Measurements from ENCODE around the gene HBM.
"Not testable (repeated sequence)": the region's sequence is repeated elsewhere in the genome, so short reads cannot be mapped to it uniquely, and the experiment has no call there.

Gene HBM

DNA sequence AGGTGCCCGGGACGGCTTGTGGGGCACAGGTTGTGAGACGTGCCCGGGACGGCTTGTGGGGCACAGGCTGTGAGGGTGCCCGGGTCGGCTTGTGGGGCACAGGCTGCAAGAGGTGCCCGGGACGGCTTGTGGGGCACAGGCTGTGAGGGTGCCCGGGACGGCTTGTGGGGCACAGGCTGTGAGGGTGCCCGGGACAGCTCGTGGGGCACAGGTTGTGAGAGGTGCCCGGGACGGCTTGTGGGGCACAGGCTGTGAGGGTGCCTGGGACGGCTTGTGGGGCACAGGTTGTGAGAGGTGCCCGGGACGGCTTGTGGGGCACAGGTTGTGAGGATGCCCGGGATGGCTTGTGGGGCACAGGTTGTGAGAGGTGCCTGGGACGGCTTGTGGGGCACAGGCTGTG is 5.5 kb upstream of the HBM start:
- not testable (repeated sequence) for H3K4me1 Mint-ChIP-seq; H3K9me3 Mint-ChIP-seq; H3K36me3 Mint-ChIP-seq; H3K27ac Mint-ChIP-seq; DNase-seq (ENCODE audit: low spot score in 2 of 2); H3K4me3 Mint-ChIP-seq; ATAC-seq

DNA sequence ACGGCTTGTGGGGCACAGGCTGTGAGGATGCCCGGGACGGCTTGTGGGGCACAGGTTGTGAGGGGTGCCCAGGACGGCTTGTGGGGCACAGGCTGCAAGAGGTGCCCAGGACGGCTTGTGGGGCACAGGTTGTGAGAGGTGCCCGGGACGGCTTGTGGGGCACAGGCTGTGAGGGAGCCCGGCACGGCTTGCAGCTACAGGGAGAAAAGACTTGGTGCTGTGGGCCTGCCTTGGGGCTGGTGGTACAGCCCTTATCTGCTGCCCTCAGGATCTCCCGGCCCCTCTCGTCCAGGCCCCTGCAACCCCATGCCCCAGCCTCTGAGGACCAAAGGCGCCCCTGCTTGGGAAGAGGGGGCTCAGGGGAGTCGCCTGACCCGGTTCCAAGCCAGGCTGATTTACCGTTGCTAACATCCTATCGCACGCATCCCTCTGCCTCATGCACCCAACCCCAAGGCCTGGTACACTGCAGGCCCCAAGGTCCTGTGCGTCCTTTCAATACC is 5.0 kb upstream of the HBM start:
- no peaks in the 10 kb centered on the region for H3K9me3 Mint-ChIP-seq
- H3K4me1 Mint-ChIP-seq = peaks cover 5% of the 10 kb centered on the region
- no peak overlapping the region for H3K4me3 Mint-ChIP-seq
- no peak for ATAC-seq
- H3K36me3 Mint-ChIP-seq = no peaks in the 10 kb centered on the region
- no peak overlapping the region for H3K27ac Mint-ChIP-seq
- no peak for DNase-seq (ENCODE audit: low spot score in 2 of 2)

DNA sequence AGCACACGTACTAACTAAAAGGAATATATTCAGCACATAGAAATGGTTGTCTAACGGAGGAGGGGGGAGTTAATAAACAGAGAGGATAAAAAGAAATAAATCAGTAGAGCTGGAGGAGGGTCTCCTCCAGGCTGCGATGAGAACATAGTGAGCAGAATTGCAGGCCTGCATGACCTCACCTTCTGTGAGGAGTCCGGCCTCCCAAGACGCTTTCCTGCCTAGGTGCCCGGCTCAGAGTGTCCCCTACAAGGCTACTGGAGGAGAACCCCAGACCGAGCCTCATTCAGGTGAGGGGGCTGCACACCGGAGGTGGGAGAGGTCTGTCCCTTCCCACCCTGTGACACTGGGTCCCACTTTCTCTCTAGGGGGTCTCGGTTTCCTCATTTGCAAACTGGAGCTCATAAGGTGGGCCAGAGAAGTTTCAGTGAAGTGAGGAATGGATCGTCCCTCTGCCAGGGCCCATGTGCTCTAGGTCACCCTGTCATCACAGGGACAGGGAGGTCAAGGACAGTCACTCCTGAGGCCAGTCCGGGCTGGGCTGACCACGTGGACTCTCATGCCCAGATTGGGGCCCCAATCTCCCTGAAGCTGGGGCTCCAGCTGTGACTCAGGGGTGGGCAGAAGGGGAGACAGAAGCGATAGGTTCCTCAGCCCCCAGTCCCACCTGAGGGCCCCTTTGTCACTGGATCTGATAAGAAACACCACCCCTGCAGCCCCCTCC is 3.3 kb upstream of the HBM start:
- ATAC-seq = no peak
- Mint-ChIP-seq H3K9me3 (no peaks in the 10 kb centered on the region), H3K27ac (no peak overlapping the region), H3K4me3 (no peak overlapping the region), H3K4me1 (peaks cover 12% of the 10 kb centered on the region), H3K36me3 (no peaks in the 10 kb centered on the region)
- no peak for DNase-seq (ENCODE audit: low spot score in 2 of 2)

DNA sequence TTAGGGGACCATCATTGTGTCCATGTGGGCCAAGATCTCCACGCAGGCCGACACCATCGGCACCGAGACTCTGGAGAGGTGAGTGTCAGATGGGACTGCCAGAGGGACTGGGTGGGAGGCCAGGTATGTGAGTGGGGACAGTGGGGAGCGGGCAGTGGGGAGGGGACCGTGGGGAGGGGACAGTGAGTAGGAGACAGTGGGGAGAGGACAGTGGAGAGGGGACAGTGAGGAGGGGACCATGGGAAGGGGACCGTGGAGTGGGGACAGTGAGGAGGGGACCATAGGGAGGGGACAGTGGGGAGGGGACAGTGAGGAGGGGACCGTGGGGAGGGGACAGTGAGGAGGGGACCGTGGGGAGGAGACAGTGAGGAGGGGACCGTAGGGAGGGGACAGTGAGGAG is 2.6 kb upstream of the HBM start:
- not testable (repeated sequence) for DNase-seq (ENCODE audit: low spot score in 2 of 2); H3K27ac Mint-ChIP-seq; H3K36me3 Mint-ChIP-seq; ATAC-seq; H3K9me3 Mint-ChIP-seq; H3K4me3 Mint-ChIP-seq
- H3K4me1 Mint-ChIP-seq = peaks cover 12% of the 10 kb centered on the region

DNA sequence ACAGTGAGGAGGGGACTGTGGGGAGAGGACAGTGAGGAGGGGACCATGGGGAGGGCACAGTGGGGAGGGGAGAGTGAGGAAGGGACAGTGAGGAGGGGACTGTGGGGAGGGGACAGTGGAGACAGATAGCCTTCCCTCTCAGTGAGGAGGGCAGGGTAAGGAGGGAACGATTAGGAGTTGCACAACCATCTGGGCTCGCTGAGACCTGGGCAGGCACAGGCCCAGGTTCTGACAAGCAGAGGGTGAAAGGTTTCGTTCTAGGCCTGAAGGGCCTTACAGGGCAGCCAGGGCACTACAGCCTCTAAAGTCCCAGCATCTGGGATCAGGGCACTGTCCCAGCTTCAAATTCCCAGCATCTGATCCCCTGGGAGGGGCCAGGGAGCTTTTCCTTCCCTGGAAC is 2.1 kb upstream of the HBM start:
- H3K27ac Mint-ChIP-seq; H3K4me3 Mint-ChIP-seq; H3K9me3 Mint-ChIP-seq; H3K36me3 Mint-ChIP-seq; DNase-seq (ENCODE audit: low spot score in 2 of 2): not testable (repeated sequence)
- peaks cover 14% of the 10 kb centered on the region for H3K4me1 Mint-ChIP-seq
- peak; percentile 45 for ATAC-seq

DNA sequence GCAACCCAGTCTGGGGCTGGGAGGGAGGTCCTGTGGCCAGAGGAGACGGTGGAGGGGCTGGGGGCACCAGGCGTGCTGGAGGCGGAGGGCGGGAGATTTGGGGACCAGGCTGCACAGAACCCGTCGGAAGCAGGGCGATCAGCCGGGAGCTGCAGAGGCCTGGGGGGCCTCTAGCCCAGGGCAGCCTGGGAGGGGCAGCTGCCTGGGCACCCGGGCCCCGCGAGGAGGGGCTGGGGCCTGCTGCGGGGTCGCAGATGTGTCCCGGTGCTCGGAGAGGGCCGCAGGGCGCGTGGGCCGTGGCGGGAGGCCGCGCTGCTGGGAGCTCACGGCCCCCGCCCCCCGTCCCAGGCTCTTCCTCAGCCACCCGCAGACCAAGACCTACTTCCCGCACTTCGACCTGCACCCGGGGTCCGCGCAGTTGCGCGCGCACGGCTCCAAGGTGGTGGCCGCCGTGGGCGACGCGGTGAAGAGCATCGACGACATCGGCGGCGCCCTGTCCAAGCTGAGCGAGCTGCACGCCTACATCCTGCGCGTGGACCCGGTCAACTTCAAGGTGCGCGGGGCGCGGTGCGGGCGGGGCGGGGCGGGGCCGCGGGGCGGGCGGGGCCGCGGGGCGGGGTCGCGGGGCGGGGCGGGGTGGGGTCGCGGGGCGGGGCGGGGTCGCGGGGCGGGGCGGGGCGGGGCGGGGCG is 1.5 kb upstream of the HBM start:
- not testable (repeated sequence) for H3K27ac Mint-ChIP-seq; H3K9me3 Mint-ChIP-seq; DNase-seq (ENCODE audit: low spot score in 2 of 2); H3K4me3 Mint-ChIP-seq; H3K36me3 Mint-ChIP-seq
- peaks cover 17% of the 10 kb centered on the region for H3K4me1 Mint-ChIP-seq
- peak; percentile 59 for ATAC-seq

DNA sequence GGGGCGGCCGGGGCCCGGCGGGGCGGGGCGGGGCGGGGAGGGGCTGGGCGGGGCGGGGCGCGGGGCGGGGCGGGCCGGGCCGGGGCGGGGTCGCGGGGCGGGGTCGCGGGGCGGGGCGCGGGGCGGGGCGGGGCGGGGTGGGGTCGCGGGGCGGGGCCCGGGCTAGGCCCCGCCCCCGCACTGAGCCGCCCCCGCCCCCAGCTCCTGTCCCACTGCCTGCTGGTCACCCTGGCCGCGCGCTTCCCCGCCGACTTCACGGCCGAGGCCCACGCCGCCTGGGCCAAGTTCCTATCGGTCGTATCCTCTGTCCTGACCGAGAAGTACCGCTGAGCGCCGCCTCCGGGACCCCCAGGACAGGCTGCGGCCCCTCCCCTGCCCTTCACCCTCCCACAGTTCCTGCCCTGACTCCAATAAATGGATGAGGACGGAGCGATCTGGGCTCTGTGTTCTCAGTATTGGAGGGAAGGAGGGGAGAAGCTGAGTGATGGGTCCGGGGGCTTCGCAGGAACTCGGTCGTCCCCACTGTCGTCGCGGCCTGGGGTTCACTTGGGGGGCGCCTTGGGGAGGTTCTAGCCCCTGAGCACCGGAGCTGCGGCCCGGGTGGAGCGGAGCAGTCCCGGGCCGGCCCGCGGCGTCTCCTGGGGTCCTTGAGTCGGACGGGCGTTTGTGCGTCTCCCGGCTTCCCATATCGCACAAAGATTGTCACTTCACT is 795 bp upstream of the HBM start:
- Mint-ChIP-seq H3K4me1 (peaks cover 17% of the 10 kb centered on the region), H3K9me3 (no peaks in the 10 kb centered on the region), H3K4me3 (peak overlapping the region; percentile 44), H3K27ac (no peak overlapping the region), H3K36me3 (no peaks in the 10 kb centered on the region)
- DNase-seq (ENCODE audit: low spot score in 2 of 2) (no peak), ATAC-seq (no peak)

DNA sequence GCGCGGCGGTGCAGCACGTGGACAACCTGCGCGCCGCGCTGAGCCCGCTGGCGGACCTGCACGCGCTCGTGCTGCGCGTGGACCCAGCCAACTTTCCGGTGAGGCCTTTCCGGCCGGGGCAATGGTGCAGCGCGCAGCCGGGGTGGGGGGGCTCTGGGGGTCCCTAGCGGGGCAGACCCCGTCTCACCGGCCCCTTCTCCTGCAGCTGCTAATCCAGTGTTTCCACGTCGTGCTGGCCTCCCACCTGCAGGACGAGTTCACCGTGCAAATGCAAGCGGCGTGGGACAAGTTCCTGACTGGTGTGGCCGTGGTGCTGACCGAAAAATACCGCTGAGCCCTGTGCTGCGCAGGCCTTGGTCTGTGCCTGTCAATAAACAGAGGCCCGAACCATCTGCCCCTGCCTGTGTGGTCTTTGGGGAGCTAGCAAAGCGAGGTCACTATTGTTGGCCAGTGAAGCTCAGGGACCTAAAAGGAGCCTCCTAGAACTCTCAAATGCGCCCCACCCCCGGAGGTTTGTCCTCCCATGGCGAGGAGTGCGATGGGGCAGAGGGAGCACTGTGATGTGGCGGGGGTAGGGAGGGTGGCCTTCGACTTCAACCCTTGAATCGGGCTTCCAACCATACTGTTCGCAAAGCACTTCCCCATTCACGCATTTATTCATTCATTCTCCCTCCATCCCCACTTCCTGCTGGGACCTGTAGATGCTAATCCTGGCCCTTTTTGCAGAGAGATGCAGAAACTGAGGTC is 770 bp downstream of the HBM start:
- peak overlapping the region; percentile 44 for H3K4me3 Mint-ChIP-seq
- H3K4me1 Mint-ChIP-seq = peaks cover 17% of the 10 kb centered on the region
- no peaks in the 10 kb centered on the region for H3K9me3 Mint-ChIP-seq
- DNase-seq (ENCODE audit: low spot score in 2 of 2) (no peak), ATAC-seq (no peak)
- no peaks in the 10 kb centered on the region for H3K36me3 Mint-ChIP-seq
- H3K27ac Mint-ChIP-seq = no peak overlapping the region

DNA sequence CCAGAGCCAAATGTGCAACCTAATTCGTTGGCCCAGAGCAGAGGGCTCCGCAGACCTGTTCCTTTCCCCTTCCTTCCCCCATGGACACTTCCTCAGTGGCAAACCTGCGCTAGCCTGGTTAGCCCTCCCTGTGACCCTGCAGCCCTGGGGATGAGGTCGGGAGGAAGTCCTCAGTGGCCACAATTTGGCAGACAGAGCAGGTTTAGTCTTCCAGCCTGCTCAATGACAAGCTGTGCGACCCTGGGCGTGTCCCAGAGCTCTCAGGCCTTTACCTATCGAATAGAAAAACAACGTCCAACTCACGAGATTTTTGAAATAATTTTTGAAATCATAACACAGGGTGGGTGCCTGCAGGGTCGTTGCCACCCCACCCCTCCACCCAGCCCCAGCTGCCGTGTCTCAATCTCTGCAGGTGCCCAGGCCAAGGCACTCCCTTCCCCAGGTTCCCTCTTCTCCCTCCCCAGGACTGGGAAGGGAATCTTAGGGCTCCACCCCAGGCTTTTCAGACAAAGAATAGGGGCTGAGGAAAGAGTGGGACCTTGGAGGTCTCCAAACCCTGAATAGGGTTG is 1.4 kb downstream of the HBM start:
- no peaks in the 10 kb centered on the region for H3K9me3 Mint-ChIP-seq
- DNase-seq (ENCODE audit: low spot score in 2 of 2) = no peak
- H3K36me3 Mint-ChIP-seq = no peaks in the 10 kb centered on the region
- peaks cover 17% of the 10 kb centered on the region for H3K4me1 Mint-ChIP-seq
- ATAC-seq = no peak
- H3K4me3 Mint-ChIP-seq = peak overlapping the region; percentile 10
- no peak overlapping the region for H3K27ac Mint-ChIP-seq

DNA sequence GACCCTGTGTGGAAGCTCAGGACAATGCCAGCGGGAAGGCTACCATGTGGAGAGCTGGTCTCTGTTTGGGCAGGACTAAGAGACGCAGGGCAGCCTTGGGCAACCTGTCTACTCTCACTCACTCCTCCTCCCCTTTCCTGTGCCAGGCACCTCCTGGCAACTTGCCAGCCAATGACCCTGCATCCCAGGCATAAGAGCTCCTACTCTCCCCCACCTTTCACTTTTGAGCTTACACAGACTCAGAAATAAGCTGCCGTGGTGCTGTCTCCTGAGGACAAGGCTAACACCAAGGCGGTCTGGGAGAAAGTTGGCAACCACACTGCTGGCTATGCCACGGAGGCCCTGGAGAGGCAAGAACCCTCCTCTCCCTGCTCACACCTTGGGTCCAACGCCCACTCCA is 2.6 kb downstream of the HBM start:
- H3K4me3 Mint-ChIP-seq = no peak overlapping the region

DNA sequence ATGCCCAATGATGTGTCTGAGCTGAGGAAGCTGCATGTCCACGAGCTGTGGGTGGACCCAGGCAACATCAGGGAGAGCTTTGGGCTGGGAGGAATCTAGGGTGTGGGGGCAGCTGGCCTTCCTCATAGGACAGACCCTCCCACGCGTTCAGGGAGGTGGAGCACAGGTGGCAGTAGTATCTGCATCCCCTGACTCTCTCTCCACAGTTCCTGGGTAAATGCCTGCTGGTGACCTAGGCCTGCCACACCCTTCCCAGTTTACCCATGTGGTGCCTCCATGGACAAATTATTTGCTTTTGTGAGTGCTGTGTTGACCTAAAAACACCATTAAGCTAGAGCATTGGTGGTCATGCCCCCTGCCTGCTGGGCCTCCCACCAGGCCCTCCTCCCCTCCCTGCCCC is 3.2 kb downstream of the HBM start:
- Mint-ChIP-seq H3K9me3 (no peaks in the 10 kb centered on the region), H3K36me3 (no peaks in the 10 kb centered on the region), H3K27ac (no peak overlapping the region), H3K4me3 (no peak overlapping the region), H3K4me1 (peaks cover 17% of the 10 kb centered on the region)
- ATAC-seq (no peak), DNase-seq (ENCODE audit: low spot score in 2 of 2) (no peak)

More for the DNA sequence above, 2.6 kb downstream of the HBM start:
- H3K4me1 Mint-ChIP-seq = peaks cover 17% of the 10 kb centered on the region
- H3K9me3 Mint-ChIP-seq = no peaks in the 10 kb centered on the region
- no peaks in the 10 kb centered on the region for H3K36me3 Mint-ChIP-seq
- no peak for DNase-seq (ENCODE audit: low spot score in 2 of 2)
- H3K27ac Mint-ChIP-seq = no peak overlapping the region
- no peak for ATAC-seq

DNA sequence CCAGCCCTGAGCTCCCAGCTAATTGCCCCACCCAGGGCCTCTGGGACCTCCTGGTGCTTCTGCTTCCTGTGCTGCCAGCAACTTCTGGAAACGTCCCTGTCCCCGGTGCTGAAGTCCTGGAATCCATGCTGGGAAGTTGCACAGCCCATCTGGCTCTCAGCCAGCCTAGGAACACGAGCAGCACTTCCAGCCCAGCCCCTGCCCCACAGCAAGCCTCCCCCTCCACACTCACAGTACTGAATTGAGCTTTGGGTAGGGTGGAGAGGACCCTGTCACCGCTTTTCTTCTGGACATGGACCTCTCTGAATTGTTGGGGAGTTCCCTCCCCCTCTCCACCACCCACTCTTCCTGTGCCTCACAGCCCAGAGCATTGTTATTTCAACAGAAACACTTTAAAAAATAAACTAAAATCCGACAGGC is 4.3 kb downstream of the HBM start:
- not testable (repeated sequence) for H3K27ac Mint-ChIP-seq; DNase-seq (ENCODE audit: low spot score in 2 of 2); H3K4me3 Mint-ChIP-seq; H3K9me3 Mint-ChIP-seq; ATAC-seq; H3K36me3 Mint-ChIP-seq
- H3K4me1 Mint-ChIP-seq = peaks cover 22% of the 10 kb centered on the region

DNA sequence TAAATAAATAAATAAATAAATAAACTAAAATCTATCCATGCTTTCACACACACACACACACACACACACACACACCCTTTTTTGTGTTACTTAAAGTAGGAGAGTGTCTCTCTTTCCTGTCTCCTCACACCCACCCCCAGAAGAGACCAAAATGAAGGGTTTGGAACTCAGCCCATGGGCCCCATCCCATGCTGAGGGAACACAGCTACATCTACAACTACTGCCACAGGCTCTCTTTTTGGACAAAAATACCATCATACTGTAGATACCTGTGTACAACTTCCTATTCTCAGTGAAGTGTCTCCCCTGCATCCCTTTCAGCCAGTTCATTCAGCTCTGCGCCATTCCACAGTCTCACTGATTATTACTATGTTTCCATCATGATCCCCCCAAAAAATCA is 5.0 kb downstream of the HBM start:
- Mint-ChIP-seq H3K9me3 (no peaks in the 10 kb centered on the region), H3K4me3 (no peak overlapping the region), H3K4me1 (peaks cover 17% of the 10 kb centered on the region), H3K27ac (no peak overlapping the region), H3K36me3 (no peaks in the 10 kb centered on the region)
- DNase-seq (ENCODE audit: low spot score in 2 of 2) = no peak
- no peak for ATAC-seq

DNA sequence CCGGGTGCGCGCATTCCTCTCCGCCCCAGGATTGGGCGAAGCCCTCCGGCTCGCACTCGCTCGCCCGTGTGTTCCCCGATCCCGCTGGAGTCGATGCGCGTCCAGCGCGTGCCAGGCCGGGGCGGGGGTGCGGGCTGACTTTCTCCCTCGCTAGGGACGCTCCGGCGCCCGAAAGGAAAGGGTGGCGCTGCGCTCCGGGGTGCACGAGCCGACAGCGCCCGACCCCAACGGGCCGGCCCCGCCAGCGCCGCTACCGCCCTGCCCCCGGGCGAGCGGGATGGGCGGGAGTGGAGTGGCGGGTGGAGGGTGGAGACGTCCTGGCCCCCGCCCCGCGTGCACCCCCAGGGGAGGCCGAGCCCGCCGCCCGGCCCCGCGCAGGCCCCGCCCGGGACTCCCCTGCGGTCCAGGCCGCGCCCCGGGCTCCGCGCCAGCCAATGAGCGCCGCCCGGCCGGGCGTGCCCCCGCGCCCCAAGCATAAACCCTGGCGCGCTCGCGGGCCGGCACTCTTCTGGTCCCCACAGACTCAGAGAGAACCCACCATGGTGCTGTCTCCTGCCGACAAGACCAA is 6.7 kb downstream of the HBM start, which contains the start of gene HBA2:
Gene HBA2, plus strand, starts transcription at position 503 of the 568 bp plus-strand sequence. Its CDS starts 37 bp downstream, at position 540.
- ATAC-seq = peak; percentile 42

More for the DNA sequence above, 6.7 kb downstream of the HBM start, which contains the start of gene HBA2:
- not testable (repeated sequence) for H3K4me3 Mint-ChIP-seq; H3K36me3 Mint-ChIP-seq; DNase-seq (ENCODE audit: low spot score in 2 of 2); H3K27ac Mint-ChIP-seq; H3K9me3 Mint-ChIP-seq
- H3K4me1 Mint-ChIP-seq = peaks cover 10% of the 10 kb centered on the region
